ENCODE measurements around the gene PLA2G2F. TPM values are rescaled to one million over a fixed set of nuclear protein-coding genes. Genes with fewer than 3 reads are reported as not detected.

The PLA2G2F gene
- total and polyA plus RNA-seq, 2 of the 8 experiments (the other 6 are each of a cell fraction or from before 2014, with no cell fraction given) = not detected

GRCh38 chr1:20100632-20101355, 38.3 kb upstream of the PLA2G2F start:
- H3K23ac ChIP-seq (ENCODE audit: insufficient read length) = no peak overlapping the region
- H3K9ac ChIP-seq (replicated peaks in 1 of 4; ENCODE audit: extremely low read depth in 1 of 4, low read depth in 3 of 4, low read length in 3 of 4) = no peak overlapping the region
- no peak overlapping the region for H2BK120ac ChIP-seq (replicated peaks; ENCODE audit: low read depth, low read length)
- no peaks in the 10 kb centered on the region for H3K79me2 ChIP-seq (ENCODE audit: control insufficient read depth in 1 of 2, insufficient read depth in 2 of 2, low read length in 2 of 2)
- H3K18ac ChIP-seq (ENCODE audit: extremely low read depth, low read length) = peak overlapping the region; percentile 60
- H2BK12ac ChIP-seq (ENCODE audit: low read depth, low read length) = peak overlapping the region; percentile 90; the same call in 1 of the 2 replicates
- no peak overlapping the region for H3K4ac ChIP-seq (replicated peaks; ENCODE audit: insufficient read length, low read depth, low read length)
- no peaks in the 10 kb centered on the region for H3K36me3 ChIP-seq (ENCODE audit: control insufficient read depth in 2 of 4, insufficient read depth in 4 of 4, low read length in 3 of 4)
- H4K20me1 ChIP-seq (replicated peaks in 1 of 2; ENCODE audit: control insufficient read depth in 1 of 2, insufficient read depth in 2 of 2, low read length in 2 of 2) = no peaks in the 10 kb centered on the region
- H3K27ac ChIP-seq (ENCODE audit: low read depth, low read length) = no peak overlapping the region
- H2BK5ac ChIP-seq (ENCODE audit: low read depth, low read length) = no peak overlapping the region; the same call in 1 of the 2 replicates
- peak; percentile 47 to 75 for DNase-seq (ENCODE audit: low read depth in 1 of 2, low spot score in 2 of 2)
- no peak overlapping the region for H3K4me3 ChIP-seq (ENCODE audit: extremely low read depth in 1 of 4, insufficient read depth in 2 of 4, low read depth in 3 of 4, low read length in 4 of 4)
- H4K91ac ChIP-seq (replicated peaks; ENCODE audit: insufficient read length, low read length) = no peak overlapping the region
- H3K27me3 ChIP-seq (replicated peaks in 1 of 4; ENCODE audit: control insufficient read depth in 3 of 4, extremely low read depth in 1 of 4, insufficient read depth in 3 of 4, low read length in 3 of 4) = no peaks in the 10 kb centered on the region; a peak in 1 of 7 replicates
- POLR2A ChIA-PET (ENCODE audit: partially characterized antibody) = no interaction called here
- H4K5ac ChIP-seq (ENCODE audit: insufficient read length, low read depth, low read length) = no peak overlapping the region
- peak; percentile 94 for FAIRE-seq
- H4K8ac ChIP-seq (ENCODE audit: extremely low read depth, insufficient read depth, low read length) = no peak overlapping the region; the same call in 1 of the 2 replicates
- H3K56ac ChIP-seq (replicated peaks; ENCODE audit: insufficient read length, low read depth, low read length) = no peak overlapping the region
- peaks cover 0 to 3% (median 0%) of the 10 kb centered on the region in 4 experiments; a peak in 2 of 7 replicates for H3K4me1 ChIP-seq (replicated peaks in 1 of 4; ENCODE audit: control insufficient read depth in 3 of 4, insufficient read depth in 4 of 4, low read length in 3 of 4)
- H3K23me2 ChIP-seq (ENCODE audit: low read depth, low read length) = no peaks in the 10 kb centered on the region
- no peak overlapping the region; a peak in 1 of 4 replicates for H3K4me2 ChIP-seq (ENCODE audit: insufficient read depth in 1 of 2, low read depth in 2 of 2, low read length in 2 of 2)
- no peak overlapping the region for H3K14ac ChIP-seq (ENCODE audit: insufficient read length)
- peak overlapping the region; percentile 5; the same call in 1 of the 2 replicates for H2BK15ac ChIP-seq (ENCODE audit: low read length)
- WGBS, 2 experiments (ENCODE audit: extremely low coverage in 1 of 2, insufficient coverage in 1 of 2, insufficient read length in 1 of 2, insufficient replicate concordance in 2 of 2, low coverage in 1 of 2, low lambda C conversion rate in 2 of 2, missing lambda C conversion rate in 1 of 2) = 58% methylated on average over 14 of the region's 14 CpGs; no CpG with 5 or more reads in 1 of the 2 experiments
- peaks cover 21 to 31% of the 10 kb centered on the region in 2 experiments for H3K9me3 ChIP-seq (ENCODE audit: insufficient read depth in 2 of 2, low read depth in 1 of 2, low read length in 1 of 2)
- peak overlapping the region; percentile 85; the same call in 1 of the 2 replicates for H2AFZ ChIP-seq (ENCODE audit: low read length)
- CTCF ChIA-PET (ENCODE audit: partially characterized antibody) = interaction anchor here (0.7 to 5.8 kb wide), 26 partner anchors 8 to 383 kb away, joined by 3 to 75 read pairs (median 4); no protein-coding TSS in a partner anchor
- H2BK20ac ChIP-seq (ENCODE audit: low read length) = no peak overlapping the region
- no peaks in the 10 kb centered on the region for H3K79me1 ChIP-seq (ENCODE audit: low read depth, low read length)
- H2AK5ac ChIP-seq (ENCODE audit: low read depth, low read length) = no peak overlapping the region
- TF ChIP-seq RNF2 (IDR thresholded peaks at IDR 0.05; ENCODE audit: borderline replicate concordance, low read depth, low read length, missing control alignments, poor library complexity, severe bottlenecking) (no peak), CTBP2 (IDR thresholded peaks at IDR 0.05; ENCODE audit: borderline replicate concordance, insufficient read depth, insufficient read length, low read length) (no peak), CHD1 (IDR thresholded peaks at IDR 0.05; ENCODE audit: low read depth, low read length) (no peak), RXRA (IDR thresholded peaks at IDR 0.05; ENCODE audit: insufficient read depth, low read depth, low read length) (no peak), KDM5A (IDR thresholded peaks at IDR 0.05; ENCODE audit: low read length) (no peak), POLR2A (IDR thresholded peaks at IDR 0.05; ENCODE audit: control extremely low read depth in 1 of 2, low read depth in 2 of 2, low read length in 2 of 2) (no peak), TCF12 (IDR thresholded peaks at IDR 0.05; ENCODE audit: low read depth, low read length) (no peak), ATF2 (IDR thresholded peaks at IDR 0.05; ENCODE audit: low read length) (no peak), ASH2L (IDR thresholded peaks at IDR 0.05; ENCODE audit: low read length) (no peak)
- TF ChIP-seq, protein P1, sequence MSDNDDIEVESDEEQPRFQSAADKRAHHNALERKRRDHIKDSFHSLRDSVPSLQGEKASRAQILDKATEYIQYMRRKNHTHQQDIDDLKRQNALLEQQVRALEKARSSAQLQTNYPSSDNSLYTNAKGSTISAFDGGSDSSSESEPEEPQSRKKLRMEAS (IDR thresholded peaks at IDR 0.05) = peak; percentile 66
